Measurements from ENCODE around the gene ACOT9. TPM values are rescaled to one million over a fixed set of nuclear protein-coding genes. Genes with fewer than 3 reads are reported as not detected.
"Not testable (repeated sequence)": the region's sequence is repeated elsewhere in the genome, so short reads cannot be mapped to it uniquely, and the experiment has no call there.

The ACOT9 gene
- polyA plus RNA-seq, 2 of the 4 experiments (the other 2 are of a cell fraction): 87.0 to 110 TPM

DNA sequence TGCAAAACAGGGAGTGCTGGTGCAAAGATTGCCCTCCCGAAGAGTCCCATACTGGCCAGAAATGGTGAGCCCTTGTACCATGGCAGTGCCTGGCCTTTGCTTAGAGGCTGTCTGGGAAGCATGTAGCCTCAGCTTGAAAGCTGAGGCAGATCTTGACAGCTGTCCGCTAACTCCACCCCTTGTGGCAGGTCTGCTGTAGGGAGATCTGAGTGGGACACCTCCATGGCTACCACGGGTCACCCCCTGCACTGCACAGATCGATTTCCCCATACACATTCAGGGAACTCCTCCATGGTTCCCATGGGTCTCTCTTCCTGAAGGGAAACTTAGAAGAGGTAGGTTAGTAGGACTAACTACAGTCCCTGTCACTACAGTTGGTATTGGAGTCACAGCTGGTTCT lies 6.1 kb upstream of the ACOT9 start:
- Histone ChIP-seq H3K27ac (no peak overlapping the region), H3K4me2 (no peak overlapping the region), H3K4me1 (peaks cover 11% of the 10 kb centered on the region; the same call in 2 of the 3 replicates), H3K4me3 (no peak overlapping the region), H3K9me3 (no peaks in the 10 kb centered on the region)
- TF ChIP-seq HMGXB4 (CRISPR knock-in tag; IDR thresholded peaks at IDR 0.05; ENCODE audit: borderline replicate concordance) (no peak), RNF2 (IDR thresholded peaks at IDR 0.05; ENCODE audit: borderline replicate concordance, low read depth) (no peak), FOXS1 (CRISPR knock-in tag; IDR thresholded peaks at IDR 0.05) (no peak), HDAC2 (IDR thresholded peaks at IDR 0.05) (no peak), HOXB13 (CRISPR knock-in tag; IDR thresholded peaks at IDR 0.05; ENCODE audit: low read depth) (no peak), SMC3 (IDR thresholded peaks at IDR 0.05) (no peak), NR3C1 (IDR thresholded peaks at IDR 0.05) (no peak), E2F6 (IDR thresholded peaks at IDR 0.05; ENCODE audit: borderline replicate concordance, low read depth) (no peak), REST (IDR thresholded peaks at IDR 0.05) (no peak), CBX8 (IDR thresholded peaks at IDR 0.05) (no peak), ELK1 (IDR thresholded peaks at IDR 0.05; ENCODE audit: low read depth, low read length) (no peak), ZC3H11A (IDR thresholded peaks at IDR 0.05) (no peak), KDM1A (IDR thresholded peaks at IDR 0.05; ENCODE audit: low read depth) (no peak)
- FAIRE-seq (no peak), DNase-seq (ENCODE audit: low read depth in 1 of 2, low spot score in 1 of 2) (no peak), ATAC-seq (peak; percentile 13 to 28; a peak in 2 of 6 replicates)
- ChIA-PET POLR2A (no interaction called here), CTCF (interaction anchor here (1.2 to 2.3 kb wide), 2 partner anchors 11 to 153 kb away, joined by 3 to 11 read pairs; no protein-coding TSS in a partner anchor)
- WGBS (ENCODE audit: missing lambda C conversion rate): 65% methylated on average over 4 of the region's 4 CpGs

DNA sequence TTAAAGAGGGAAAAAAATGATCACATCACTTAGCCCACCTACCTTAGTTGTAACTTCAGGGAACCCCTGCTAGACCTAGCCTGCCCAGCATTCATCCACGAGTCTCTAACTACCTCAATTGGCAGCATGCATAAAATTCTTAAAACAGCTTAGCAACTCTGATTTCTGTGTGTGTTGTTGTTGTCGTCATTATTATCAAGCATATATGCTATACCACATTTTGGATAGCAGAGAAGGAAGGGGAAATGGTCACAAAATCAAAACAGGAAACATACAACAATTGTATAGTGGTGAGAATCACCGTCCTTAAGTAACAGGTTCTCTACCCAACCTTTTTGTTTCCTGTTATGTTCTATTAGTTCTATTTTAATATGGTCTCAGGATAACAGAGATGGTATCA lies 2.7 kb upstream of the ACOT9 start:
- TF ChIP-seq RARB (CRISPR knock-in tag; IDR thresholded peaks at IDR 0.05): no peak
- no peak for TF ChIP-seq CHD4 (IDR thresholded peaks at IDR 0.05; ENCODE audit: borderline replicate concordance)
- no peak for TF ChIP-seq JUN (IDR thresholded peaks at IDR 0.05)
- no peak for TF ChIP-seq EP300 (IDR thresholded peaks at IDR 0.05)
- TF ChIP-seq TFCP2L1 (CRISPR knock-in tag; IDR thresholded peaks at IDR 0.05): no peak
- no peak for TF ChIP-seq NPAS2 (CRISPR knock-in tag; IDR thresholded peaks at IDR 0.05; ENCODE audit: borderline replicate concordance)
- Histone ChIP-seq H3K4me1 (peaks cover 11% of the 10 kb centered on the region), H3K4me3 (no peak overlapping the region), H3K9me3 (no peaks in the 10 kb centered on the region), H3K27ac (no peak overlapping the region), H3K4me2 (no peak overlapping the region)
- FAIRE-seq: peak; percentile 70
- POLR2A ChIA-PET: interaction anchor here (4.4 kb wide), 1 partner anchor 37 kb away, joined by 78 read pairs; the partner anchor contains the start of gene SAT1
- no peak for DNase-seq (ENCODE audit: low read depth in 1 of 2, low spot score in 1 of 2)
- ATAC-seq: no peak
- CTCF ChIA-PET: interaction anchor here (0.6 to 0.8 kb wide), 2 partner anchors 156 to 754 kb away, joined by 3 read pairs; no protein-coding TSS in a partner anchor
- 87% methylated on average over 3 of the region's 3 CpGs for WGBS (ENCODE audit: missing lambda C conversion rate)

DNA sequence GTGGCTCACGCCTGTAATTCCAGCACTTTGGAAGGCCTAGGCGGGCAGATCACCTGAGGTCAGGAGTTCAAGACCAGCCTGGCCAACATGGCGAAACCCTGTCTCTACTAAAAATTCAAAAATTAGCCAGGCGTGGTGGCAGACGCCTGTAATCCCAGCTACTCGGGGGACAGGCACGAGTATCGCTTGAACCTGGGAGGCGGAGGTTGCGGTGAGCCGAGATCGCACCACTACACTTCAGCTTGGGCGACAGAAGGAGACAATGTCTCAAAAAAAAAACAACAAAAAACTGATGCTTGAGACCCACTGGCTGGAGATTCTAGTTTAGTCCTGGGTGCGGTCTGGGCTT lies 521 bp upstream of the ACOT9 start:
- CTCF ChIA-PET: interaction anchor here (0.9 to 4.2 kb wide), 6 partner anchors 12 to 158 kb away, joined by 3 to 35 read pairs (median 4); partner anchors contain the start of gene SAT1
- peak overlapping the region; percentile 68 for H3K4me2 ChIP-seq

More for the DNA sequence above, 521 bp upstream of the ACOT9 start:
- Histone ChIP-seq H3K4me1 (peaks cover 15% of the 10 kb centered on the region), H3K27ac (peak overlapping the region; percentile 91 to 93), H3K4me3 (peak overlapping the region; percentile 80)
- DNase-seq (ENCODE audit: low read depth in 1 of 2, low spot score in 1 of 2); FAIRE-seq; ATAC-seq; H3K9me3 ChIP-seq: not testable (repeated sequence)
- WGBS (ENCODE audit: missing lambda C conversion rate): 63% methylated on average over 12 of the region's 14 CpGs
- POLR2A ChIA-PET: interaction anchor here (0.6 to 4.4 kb wide), 11 partner anchors 8 to 311 kb away, joined by 3 to 78 read pairs (median 4); partner anchors contain the start of genes EIF2S3 and SAT1
